GM19240 (cell line): ENCODE results near the gene ANXA10.
"Not testable (repeated sequence)": the region's sequence is repeated elsewhere in the genome, so short reads cannot be mapped to it uniquely, and the experiment has no call there.

Source experiments
- DNase-seq: peaks from one replicate; pipeline ENCODE4 v3.0.0; 2011; ENCODE audit warnings: low spot score; ENCODE audit not compliant: insufficient read length

The ANXA10 gene

GRCh38 chr4:168154546-168155277 lies 62.4 kb downstream of the ANXA10 start:
- DNase-seq, result no peak

GRCh38 chr4:168162604-168163003 lies 70.3 kb downstream of the ANXA10 start:
- DNase-seq, result no peak

GRCh38 chr4:168163106-168163505 lies 70.8 kb downstream of the ANXA10 start:
- no peak for DNase-seq

- no peak for DNase-seq
These were observed 71.7 kb downstream of the ANXA10 start for GRCh38 chr4:168164045-168164444.

- DNase-seq, result no peak
These were observed 72.7 kb downstream of the ANXA10 start for GRCh38 chr4:168164915-168165548.

- no peak for DNase-seq
These were observed 75.5 kb downstream of the ANXA10 start for GRCh38 chr4:168167714-168168284.

GRCh38 chr4:168174308-168174707 lies 82.0 kb downstream of the ANXA10 start:
- DNase-seq, result no peak

- DNase-seq, result no peak
These were observed 85.3 kb downstream of the ANXA10 start for GRCh38 chr4:168177546-168178149.

GRCh38 chr4:168183717-168184571 lies 91.6 kb downstream of the ANXA10 start:
- DNase-seq, result no peak

- DNase-seq, result no peak
These were observed 96.4 kb downstream of the ANXA10 start for GRCh38 chr4:168188754-168189153.

- no peak for DNase-seq
These were observed 105.6 kb downstream of the ANXA10 start for GRCh38 chr4:168197926-168198325.

GRCh38 chr4:168199260-168199957 lies 107.1 kb downstream of the ANXA10 start:
- no peak for DNase-seq

GRCh38 chr4:168200685-168201084 lies 108.3 kb downstream of the ANXA10 start:
- no peak for DNase-seq

GRCh38 chr4:168203233-168203911 lies 111.0 kb downstream of the ANXA10 start:
- DNase-seq, result no peak

GRCh38 chr4:168208957-168209614 lies 116.7 kb downstream of the ANXA10 start:
- DNase-seq, result no peak

GRCh38 chr4:168212656-168213055 lies 120.3 kb downstream of the ANXA10 start:
- DNase-seq, result no peak

- not testable (repeated sequence) for DNase-seq
These were observed 121.2 kb downstream of the ANXA10 start for GRCh38 chr4:168213511-168213910.

GRCh38 chr4:168218645-168219044 lies 126.3 kb downstream of the ANXA10 start:
- no peak for DNase-seq

- DNase-seq, result no peak
These were observed 128.6 kb downstream of the ANXA10 start for GRCh38 chr4:168220893-168221292.

- no peak for DNase-seq
These were observed 129.0 kb downstream of the ANXA10 start for GRCh38 chr4:168221301-168221700.
